ENCODE measurements around the gene MRTO4.

DNA sequence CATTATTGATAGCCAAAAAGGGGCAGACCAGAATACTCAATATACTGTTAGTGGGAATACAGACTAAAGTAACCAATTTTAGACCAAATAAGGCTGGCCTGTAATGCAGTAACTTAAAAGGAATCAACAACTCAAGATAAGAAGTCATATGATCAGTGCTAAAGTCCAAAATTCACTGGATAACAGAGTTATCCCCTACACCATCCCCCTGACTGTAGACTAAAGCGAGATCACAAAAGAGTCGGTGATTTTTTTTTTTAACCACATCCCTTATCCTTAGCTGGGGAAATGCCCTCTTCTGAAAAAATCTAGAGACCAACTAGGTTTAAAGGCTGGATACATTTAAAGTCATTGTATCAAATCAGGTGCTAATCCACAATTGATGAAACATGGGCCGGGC, 49.2 kb upstream of the MRTO4 start:
- TF ChIP-seq EZH2phosphoT487 (IDR thresholded peaks at IDR 0.05; ENCODE audit: low read length) (no peak), CTCF (IDR thresholded peaks at IDR 0.05; ENCODE audit: low read length) (no peak)

Measured in MM.1S (cell line).